ENCODE measurements around the gene C14orf39. TPM values are rescaled to one million over a fixed set of nuclear protein-coding genes. Genes with fewer than 3 reads are reported as not detected.

The C14orf39 gene
- total RNA-seq, 4 donors from 2014 or later = 0.33 to 3.7 (median 1.9) TPM

GRCh38 chr14:60512126-60512525, 26.3 kb upstream of the C14orf39 start:
- TF ChIP-seq CTCF (IDR thresholded peaks at IDR 0.05; ENCODE audit: low read depth) = no peak

GRCh38 chr14:60510951-60511599, 25.2 kb upstream of the C14orf39 start:
- TF ChIP-seq CTCF (IDR thresholded peaks at IDR 0.05; ENCODE audit: low read depth) = no peak

GRCh38 chr14:60510254-60510950, 24.5 kb upstream of the C14orf39 start:
- TF ChIP-seq CTCF (IDR thresholded peaks at IDR 0.05; ENCODE audit: low read depth) = no peak

GRCh38 chr14:60509438-60510253, 23.8 kb upstream of the C14orf39 start:
- no peak for TF ChIP-seq CTCF (IDR thresholded peaks at IDR 0.05; ENCODE audit: low read depth)

GRCh38 chr14:60508707-60509437, 23.0 kb upstream of the C14orf39 start, which contains the start of gene SIX6:
Gene SIX6 (plus strand): TSS chr14:60509146. CDS start chr14:60509399, 253 bp downstream.
- TF ChIP-seq CTCF (IDR thresholded peaks at IDR 0.05; ENCODE audit: low read depth) = no peak

GRCh38 chr14:60508363-60508706, 22.5 kb upstream of the C14orf39 start:
- no peak for TF ChIP-seq CTCF (IDR thresholded peaks at IDR 0.05; ENCODE audit: low read depth)

Measured in subcutaneous adipose tissue (tissue), 4 donors.